ENCODE measurements around the gene AMFR. TPM values are rescaled to one million over a fixed set of nuclear protein-coding genes. Genes with fewer than 3 reads are reported as not detected.

Gene AMFR
- total and polyA plus RNA-seq, 2 of the 8 experiments (the other 6 are each of a cell fraction or from before 2014, with no cell fraction given), result 18.6 to 21.7 TPM

DNA sequence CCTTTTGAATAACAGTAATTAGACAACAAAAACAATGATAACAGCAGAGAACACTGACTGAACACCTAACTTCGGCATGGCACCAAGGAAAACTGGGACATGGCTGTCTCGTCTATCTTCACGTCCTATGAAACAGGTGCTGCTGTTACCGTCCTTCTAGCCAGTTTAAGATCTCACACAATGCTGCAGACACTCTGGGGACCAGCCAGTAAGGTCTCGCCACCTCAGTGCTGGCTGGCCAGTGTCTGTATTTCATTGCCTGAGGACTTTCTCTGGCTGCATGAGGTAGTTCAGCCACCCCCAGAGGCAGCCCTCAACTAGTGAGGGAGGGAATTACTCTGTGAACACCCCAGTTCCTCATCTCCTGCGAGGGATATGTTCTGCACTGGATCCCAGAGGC lies 57.6 kb downstream of the AMFR start:
- H3K9me3 ChIP-seq (ENCODE audit: insufficient read depth in 2 of 2, low read depth in 1 of 2, low read length in 1 of 2), result no peaks in the 10 kb centered on the region
- no peak overlapping the region for H4K8ac ChIP-seq (ENCODE audit: extremely low read depth, insufficient read depth, low read length)
- H3K23me2 ChIP-seq (ENCODE audit: low read depth, low read length), result no peaks in the 10 kb centered on the region
- H3K9ac ChIP-seq (replicated peaks in 1 of 4; ENCODE audit: extremely low read depth in 1 of 4, low read depth in 3 of 4, low read length in 3 of 4), result no peak overlapping the region
- DNase-seq (ENCODE audit: low read depth in 1 of 2, low spot score in 2 of 2), result no peak
- H3K79me1 ChIP-seq (ENCODE audit: low read depth, low read length), result no peaks in the 10 kb centered on the region
- no peak overlapping the region for H4K91ac ChIP-seq (replicated peaks; ENCODE audit: insufficient read length, low read length)
- no peak overlapping the region for H3K23ac ChIP-seq (ENCODE audit: insufficient read length)
- TF ChIP-seq SIX5 (IDR thresholded peaks at IDR 0.05; ENCODE audit: low read depth, low read length) (no peak), ASH2L (IDR thresholded peaks at IDR 0.05; ENCODE audit: low read length) (no peak), RNF2 (IDR thresholded peaks at IDR 0.05; ENCODE audit: borderline replicate concordance, low read depth, low read length, missing control alignments, poor library complexity, severe bottlenecking) (no peak), TEAD4 (IDR thresholded peaks at IDR 0.05; ENCODE audit: low read depth, low read length) (no peak)
- no peak overlapping the region for H2BK15ac ChIP-seq (ENCODE audit: low read length)
- H3K56ac ChIP-seq (replicated peaks; ENCODE audit: insufficient read length, low read depth, low read length), result no peak overlapping the region
- no peak overlapping the region for H2AFZ ChIP-seq (ENCODE audit: low read length)
- peaks cover 0 to 3% (median 0%) of the 10 kb centered on the region in 4 experiments; a peak in 2 of 8 replicates for H3K36me3 ChIP-seq (ENCODE audit: control insufficient read depth in 2 of 4, insufficient read depth in 4 of 4, low read length in 3 of 4)
- H3K4me3 ChIP-seq (ENCODE audit: extremely low read depth in 1 of 4, insufficient read depth in 2 of 4, low read depth in 3 of 4, low read length in 4 of 4), result no peak overlapping the region
- no peak overlapping the region for H4K5ac ChIP-seq (ENCODE audit: insufficient read length, low read depth, low read length)
- H3K4ac ChIP-seq (replicated peaks; ENCODE audit: insufficient read length, low read depth, low read length), result no peak overlapping the region
- H2BK5ac ChIP-seq (ENCODE audit: low read depth, low read length), result no peak overlapping the region
- no peaks in the 10 kb centered on the region for H3K4me1 ChIP-seq (replicated peaks in 1 of 4; ENCODE audit: control insufficient read depth in 3 of 4, insufficient read depth in 4 of 4, low read length in 3 of 4)
- no peaks in the 10 kb centered on the region for H3K27me3 ChIP-seq (replicated peaks in 1 of 4; ENCODE audit: control insufficient read depth in 3 of 4, extremely low read depth in 1 of 4, insufficient read depth in 3 of 4, low read length in 3 of 4)
- WGBS, 2 experiments (ENCODE audit: extremely low coverage in 1 of 2, insufficient coverage in 1 of 2, insufficient read length in 1 of 2, insufficient replicate concordance in 2 of 2, low coverage in 1 of 2, low lambda C conversion rate in 2 of 2, missing lambda C conversion rate in 1 of 2), result 97% methylated on average over 6 of the region's 6 CpGs; no CpG with 5 or more reads in 1 of the 2 experiments
- no peak overlapping the region for H2BK120ac ChIP-seq (replicated peaks; ENCODE audit: low read depth, low read length)
- H3K27ac ChIP-seq (ENCODE audit: low read depth, low read length), result no peak overlapping the region
- POLR2A ChIA-PET (ENCODE audit: partially characterized antibody), result no interaction called here
- H3K14ac ChIP-seq (ENCODE audit: insufficient read length), result no peak overlapping the region
- no peak overlapping the region for H2BK20ac ChIP-seq (ENCODE audit: low read length)
- no peak overlapping the region for H2BK12ac ChIP-seq (ENCODE audit: low read depth, low read length)
- no peak overlapping the region for H3K18ac ChIP-seq (ENCODE audit: extremely low read depth, low read length)
- no peak for FAIRE-seq
- H2AK5ac ChIP-seq (ENCODE audit: low read depth, low read length), result no peak overlapping the region
- CTCF ChIA-PET (ENCODE audit: partially characterized antibody), result interaction anchor here (1.0 to 1.6 kb wide), 2 partner anchors 61 to 302 kb away, joined by 3 read pairs; no protein-coding TSS in a partner anchor
- H4K20me1 ChIP-seq (replicated peaks in 1 of 2; ENCODE audit: control insufficient read depth in 1 of 2, insufficient read depth in 2 of 2, low read length in 2 of 2), result no peaks in the 10 kb centered on the region
- no peak overlapping the region for H3K4me2 ChIP-seq (ENCODE audit: insufficient read depth in 1 of 2, low read depth in 2 of 2, low read length in 2 of 2)
- H3K79me2 ChIP-seq (ENCODE audit: control insufficient read depth in 1 of 2, insufficient read depth in 2 of 2, low read length in 2 of 2), result no peaks in the 10 kb centered on the region
